ENCODE measurements around the gene CPM.

CPM gene

DNA sequence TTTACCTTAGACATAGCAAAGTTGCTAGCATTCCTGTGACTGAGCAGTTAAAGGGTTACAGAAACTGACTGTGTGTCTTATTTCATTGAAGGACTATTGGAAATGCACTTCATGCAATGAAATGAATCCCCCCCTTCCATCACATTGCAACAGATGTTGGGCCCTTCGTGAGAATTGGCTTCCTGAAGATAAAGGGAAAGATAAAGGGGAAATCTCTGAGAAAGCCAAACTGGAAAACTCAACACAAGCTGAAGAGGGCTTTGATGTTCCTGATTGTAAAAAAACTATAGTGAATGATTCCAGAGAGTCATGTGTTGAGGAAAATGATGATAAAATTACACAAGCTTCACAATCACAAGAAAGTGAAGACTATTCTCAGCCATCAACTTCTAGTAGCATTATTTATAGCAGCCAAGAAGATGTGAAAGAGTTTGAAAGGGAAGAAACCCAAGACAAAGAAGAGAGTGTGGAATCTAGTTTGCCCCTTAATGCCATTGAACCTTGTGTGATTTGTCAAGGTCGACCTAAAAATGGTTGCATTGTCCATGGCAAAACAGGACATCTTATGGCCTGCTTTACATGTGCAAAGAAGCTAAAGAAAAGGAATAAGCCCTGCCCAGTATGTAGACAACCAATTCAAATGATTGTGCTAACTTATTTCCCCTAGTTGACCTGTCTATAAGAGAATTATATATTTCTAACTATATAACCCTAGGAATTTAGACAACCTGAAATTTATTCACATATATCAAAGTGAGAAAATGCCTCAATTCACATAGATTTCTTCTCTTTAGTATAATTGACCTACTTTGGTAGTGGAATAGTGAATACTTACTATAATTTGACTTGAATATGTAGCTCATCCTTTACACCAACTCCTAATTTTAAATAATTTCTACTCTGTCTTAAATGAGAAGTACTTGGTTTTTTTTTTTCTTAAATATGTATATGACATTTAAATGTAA, 93.5 kb downstream of the CPM start:
- no peak overlapping the region for H3K9ac ChIP-seq (ENCODE audit: low read length)
- H3K36me3 ChIP-seq (replicated peaks; ENCODE audit: insufficient read depth, low read length): peaks cover 45% of the 10 kb centered on the region
- H3K9me2 ChIP-seq (replicated peaks; ENCODE audit: insufficient read depth, low read length): no peaks in the 10 kb centered on the region
- H3K27ac ChIP-seq (ENCODE audit: low read length): no peak overlapping the region
- H4K20me1 ChIP-seq (ENCODE audit: insufficient read depth, low read length): peaks cover 48% of the 10 kb centered on the region
- TF ChIP-seq CTCF (IDR thresholded peaks at IDR 0.05; ENCODE audit: low read length): no peak
- TF ChIP-seq EZH2 (optimal IDR thresholded peaks at IDR 0.05; ENCODE audit: low read depth, low read length): no peak
- no peak for TF ChIP-seq EZH2phosphoT487 (IDR thresholded peaks at IDR 0.05; ENCODE audit: low read length)
- H3K9me3 ChIP-seq (replicated peaks; ENCODE audit: insufficient read depth, low read length): no peaks in the 10 kb centered on the region
- no peak overlapping the region for H3K4me3 ChIP-seq (ENCODE audit: low read length)
- peaks cover 53% of the 10 kb centered on the region for H3K79me2 ChIP-seq (ENCODE audit: low read length)
- no peak overlapping the region for H3K4me2 ChIP-seq (ENCODE audit: low read depth, low read length)
- H2AFZ ChIP-seq (ENCODE audit: low read length): no peak overlapping the region
- DNase-seq: no peak
- H3K4me1 ChIP-seq (ENCODE audit: low read length): no peaks in the 10 kb centered on the region
- peaks cover 89% of the 10 kb centered on the region for H3F3A ChIP-seq (ENCODE audit: insufficient read depth, low read length)
- H3K27me3 ChIP-seq (replicated peaks; ENCODE audit: insufficient read depth, low read length): no peaks in the 10 kb centered on the region

- Histone ChIP-seq H2AFZ (ENCODE audit: low read length) (no peak overlapping the region), H3K9me3 (replicated peaks; ENCODE audit: insufficient read depth, low read length) (no peaks in the 10 kb centered on the region), H3K27me3 (replicated peaks; ENCODE audit: insufficient read depth, low read length) (no peaks in the 10 kb centered on the region), H4K20me1 (ENCODE audit: insufficient read depth, low read length) (peaks cover 44% of the 10 kb centered on the region), H3F3A (ENCODE audit: insufficient read depth, low read length) (peaks cover 86% of the 10 kb centered on the region), H3K4me1 (ENCODE audit: low read length) (no peaks in the 10 kb centered on the region), H3K4me3 (ENCODE audit: low read length) (no peak overlapping the region), H3K9ac (ENCODE audit: low read length) (no peak overlapping the region), H3K36me3 (replicated peaks; ENCODE audit: insufficient read depth, low read length) (peaks cover 47% of the 10 kb centered on the region), H3K4me2 (ENCODE audit: low read depth, low read length) (no peak overlapping the region), H3K79me2 (ENCODE audit: low read length) (peaks cover 64% of the 10 kb centered on the region), H3K27ac (ENCODE audit: low read length) (no peak overlapping the region), H3K9me2 (replicated peaks; ENCODE audit: insufficient read depth, low read length) (no peaks in the 10 kb centered on the region)
- no peak for TF ChIP-seq EZH2 (optimal IDR thresholded peaks at IDR 0.05; ENCODE audit: low read depth, low read length)
- TF ChIP-seq CTCF (IDR thresholded peaks at IDR 0.05; ENCODE audit: low read length): no peak
- TF ChIP-seq EZH2phosphoT487 (IDR thresholded peaks at IDR 0.05; ENCODE audit: low read length): no peak
- no peak for DNase-seq
Observed at GRCh38 chr12:68838046-68838886, 94.7 kb downstream of the CPM start.

GRCh38 chr12:68837215-68837614, 95.8 kb downstream of the CPM start:
- H3F3A ChIP-seq (ENCODE audit: insufficient read depth, low read length): peaks cover 80% of the 10 kb centered on the region
- H3K4me1 ChIP-seq (ENCODE audit: low read length): no peaks in the 10 kb centered on the region
- H3K27me3 ChIP-seq (replicated peaks; ENCODE audit: insufficient read depth, low read length): no peaks in the 10 kb centered on the region
- H2AFZ ChIP-seq (ENCODE audit: low read length): no peak overlapping the region
- no peak overlapping the region for H3K9ac ChIP-seq (ENCODE audit: low read length)
- H3K27ac ChIP-seq (ENCODE audit: low read length): no peak overlapping the region
- DNase-seq: no peak
- peaks cover 43% of the 10 kb centered on the region for H4K20me1 ChIP-seq (ENCODE audit: insufficient read depth, low read length)
- H3K9me3 ChIP-seq (replicated peaks; ENCODE audit: insufficient read depth, low read length): no peaks in the 10 kb centered on the region
- H3K4me3 ChIP-seq (ENCODE audit: low read length): no peak overlapping the region
- peaks cover 67% of the 10 kb centered on the region for H3K79me2 ChIP-seq (ENCODE audit: low read length)
- TF ChIP-seq EZH2phosphoT487 (IDR thresholded peaks at IDR 0.05; ENCODE audit: low read length): no peak
- no peak for TF ChIP-seq EZH2 (optimal IDR thresholded peaks at IDR 0.05; ENCODE audit: low read depth, low read length)
- no peak for TF ChIP-seq CTCF (IDR thresholded peaks at IDR 0.05; ENCODE audit: low read length)
- H3K36me3 ChIP-seq (replicated peaks; ENCODE audit: insufficient read depth, low read length): peaks cover 40% of the 10 kb centered on the region
- H3K9me2 ChIP-seq (replicated peaks; ENCODE audit: insufficient read depth, low read length): no peaks in the 10 kb centered on the region
- no peak overlapping the region for H3K4me2 ChIP-seq (ENCODE audit: low read depth, low read length)

All from MM.1S (cell line).